ENCODE measurements around the gene NUCB2. TPM values are rescaled to one million over a fixed set of nuclear protein-coding genes. Genes with fewer than 3 reads are reported as not detected.

The NUCB2 gene
- polyA plus RNA-seq, 3 donors, result 8.6 to 41.3 (median 31.4) TPM

GRCh38 chr11:17343907-17344306 is 67.4 kb downstream of the NUCB2 start:
- H3K9ac ChIP-seq (ENCODE audit: insufficient read depth, low read length, poor library complexity, severe bottlenecking), result no peak overlapping the region
- H3K4me3 Mint-ChIP-seq, result no peak overlapping the region
- no peaks in the 10 kb centered on the region for H3K9me3 ChIP-seq (replicated peaks in 1 of 2; ENCODE audit: control insufficient read depth in 1 of 2, insufficient read depth in 1 of 2, low read length in 2 of 2)
- H3K27me3 ChIP-seq (ENCODE audit: control insufficient read depth in 2 of 2, insufficient read depth in 2 of 2, low read length in 2 of 2), result no peaks in the 10 kb centered on the region
- H3K36me3 Mint-ChIP-seq, result peaks cover 5 to 13% of the 10 kb centered on the region in 2 donors
- H3K27ac ChIP-seq (ENCODE audit: low read depth in 1 of 2, low read length in 2 of 2), result no peak overlapping the region
- peaks cover 0 to 13% of the 10 kb centered on the region in 2 donors for H3K36me3 ChIP-seq (replicated peaks in 1 of 2; ENCODE audit: control insufficient read depth in 1 of 2, insufficient read depth in 2 of 2, low read length in 2 of 2)
- no peak for DNase-seq
- H3K9me3 Mint-ChIP-seq, result no peaks in the 10 kb centered on the region
- H4K20me1 ChIP-seq (ENCODE audit: insufficient read depth, low read length), result no peaks in the 10 kb centered on the region
- no peak overlapping the region for H3K4me3 ChIP-seq (replicated peaks in 1 of 3; ENCODE audit: low read depth in 2 of 3, low read length in 3 of 3)
- intact Hi-C loops (cut with micrococcal nuclease), result no loop called here
- H3K4me1 Mint-ChIP-seq, result no peaks in the 10 kb centered on the region
- H3K79me2 ChIP-seq (ENCODE audit: insufficient read depth, low read length), result no peaks in the 10 kb centered on the region
- H3K4me1 ChIP-seq (ENCODE audit: control insufficient read depth in 1 of 2, insufficient read depth in 2 of 2, low read length in 2 of 2), result no peaks in the 10 kb centered on the region
- TF ChIP-seq CTCF (IDR thresholded peaks at IDR 0.05), result no peak
- H3K4me2 ChIP-seq (replicated peaks; ENCODE audit: extremely low read depth, low read length, poor library complexity, severe bottlenecking), result no peak overlapping the region
- no CpG with 5 or more reads among the region's 1 CpG for WGBS (ENCODE audit: insufficient coverage)
- H3K27ac Mint-ChIP-seq, result no peak overlapping the region
- H2AFZ ChIP-seq (ENCODE audit: insufficient read depth, low read depth, low read length, poor library complexity, severe bottlenecking), result no peak overlapping the region
- H3K27me3 Mint-ChIP-seq (ENCODE audit: low read depth in 3 of 3), result no peaks in the 10 kb centered on the region

- no peak overlapping the region for H3K4me2 ChIP-seq (replicated peaks; ENCODE audit: extremely low read depth, low read length, poor library complexity, severe bottlenecking)
- Mint-ChIP-seq H3K36me3 (peaks cover 1 to 9% of the 10 kb centered on the region in 2 donors), H3K4me3 (no peak overlapping the region), H3K9me3 (peaks cover 0 to 2% (median 0%) of the 10 kb centered on the region in 7 donors), H3K27me3 (ENCODE audit: low read depth in 3 of 3) (peaks cover 4 to 14% (median 9%) of the 10 kb centered on the region in 3 donors), H3K4me1 (peaks cover 13% of the 10 kb centered on the region), H3K27ac (no peak overlapping the region)
- TF ChIP-seq CTCF (IDR thresholded peaks at IDR 0.05), result no peak
- H3K4me3 ChIP-seq (replicated peaks in 1 of 3; ENCODE audit: low read depth in 2 of 3, low read length in 3 of 3), result no peak overlapping the region
- no peaks in the 10 kb centered on the region for H3K9me3 ChIP-seq (replicated peaks in 1 of 2; ENCODE audit: control insufficient read depth in 1 of 2, insufficient read depth in 1 of 2, low read length in 2 of 2)
- no CpG with 5 or more reads among the region's 1 CpG for WGBS (ENCODE audit: insufficient coverage)
- no peaks in the 10 kb centered on the region for H4K20me1 ChIP-seq (ENCODE audit: insufficient read depth, low read length)
- no peak overlapping the region for H2AFZ ChIP-seq (ENCODE audit: insufficient read depth, low read depth, low read length, poor library complexity, severe bottlenecking)
- peaks cover 0 to 8% of the 10 kb centered on the region in 2 donors for H3K27me3 ChIP-seq (ENCODE audit: control insufficient read depth in 2 of 2, insufficient read depth in 2 of 2, low read length in 2 of 2)
- intact Hi-C loops (cut with micrococcal nuclease), result no loop called here
- peaks cover 0 to 13% of the 10 kb centered on the region in 2 donors for H3K36me3 ChIP-seq (replicated peaks in 1 of 2; ENCODE audit: control insufficient read depth in 1 of 2, insufficient read depth in 2 of 2, low read length in 2 of 2)
- H3K9ac ChIP-seq (ENCODE audit: insufficient read depth, low read length, poor library complexity, severe bottlenecking), result no peak overlapping the region
- H3K4me1 ChIP-seq (ENCODE audit: control insufficient read depth in 1 of 2, insufficient read depth in 2 of 2, low read length in 2 of 2), result peaks cover 12 to 16% of the 10 kb centered on the region in 2 donors
- no peak for DNase-seq
- no peak overlapping the region for H3K27ac ChIP-seq (ENCODE audit: low read depth in 1 of 2, low read length in 2 of 2)
- H3K79me2 ChIP-seq (ENCODE audit: insufficient read depth, low read length), result no peaks in the 10 kb centered on the region
Observed at GRCh38 chr11:17347676-17348075, 71.1 kb downstream of the NUCB2 start.

All from CD14-positive monocyte (primary cell).